ENCODE results near the gene GSK3A. TPM values are rescaled to one million over a fixed set of nuclear protein-coding genes. Genes with fewer than 3 reads are reported as not detected.

Gene GSK3A
- total and polyA plus RNA-seq, 9 of the 15 experiments (the other 6 are each of a cell fraction or from before 2014, with no cell fraction given) = 0.62 to 90.7 (median 33.3) TPM

GRCh38 chr19:42254089-42254849, 11.9 kb upstream of the GSK3A start (continued):
- TF ChIP-seq CREM (IDR thresholded peaks at IDR 0.05; ENCODE audit: low read depth) (0 out of 2 replicates have a peak, but pooled peaks have one; percentile 6), ZNF507 (tag; conservative IDR thresholded peaks at IDR 0.05) (no peak), POLR3A (IDR thresholded peaks at IDR 0.05; ENCODE audit: borderline replicate concordance, extremely low read depth, insufficient read depth, insufficient read length) (no peak), CCAR2 (IDR thresholded peaks at IDR 0.05; ENCODE audit: low read depth, low read length) (no peak), HDGF (IDR thresholded peaks at IDR 0.05) (no peak), PHB (CRISPR knock-in tag; IDR thresholded peaks at IDR 0.05) (0 out of 2 replicates have a peak, but pooled peaks have one; percentile 73), ZHX1 (conservative IDR thresholded peaks at IDR 0.05; ENCODE audit: low read length) (no peak), IRF9 (tag; IDR thresholded peaks at IDR 0.05) (no peak), NONO (IDR thresholded peaks at IDR 0.05; ENCODE audit: low read depth in 2 of 2, low read length in 1 of 2) (0 out of 4 replicates have a peak, but pooled peaks of 1 of the 2 experiments have one; percentile 23), SFPQ (IDR thresholded peaks at IDR 0.05; ENCODE audit: low read depth, low read length) (no peak), ZC3H8 (IDR thresholded peaks at IDR 0.05) (no peak), SP1 (CRISPR knock-in tag; IDR thresholded peaks at IDR 0.05) (peak; percentile 26; the same call in 1 of the 2 replicates), ELF2 (CRISPR knock-in tag; IDR thresholded peaks at IDR 0.05) (no peak), FOXJ3 (CRISPR knock-in tag; IDR thresholded peaks at IDR 0.05) (no peak), TRIM24 (IDR thresholded peaks at IDR 0.05) (no peak), BCOR (IDR thresholded peaks at IDR 0.05) (peak; percentile 28; the same call in 1 of the 2 replicates), ETV6 (IDR thresholded peaks at IDR 0.05; ENCODE audit: borderline replicate concordance in 1 of 2, low read depth in 2 of 2, low read length in 1 of 2) (no peak), ETV6 (CRISPR knock-in tag; IDR thresholded peaks at IDR 0.05; ENCODE audit: borderline replicate concordance) (no peak), RBM25 (IDR thresholded peaks at IDR 0.05; ENCODE audit: low read depth, low read length, severe bottlenecking) (no peak), ATF3 (IDR thresholded peaks at IDR 0.05) (no peak), ATF3 (CRISPR knock-in tag; conservative IDR thresholded peaks at IDR 0.05) (no peak)
